Measurements from ENCODE around the gene MYO1E. TPM values are rescaled to one million over a fixed set of nuclear protein-coding genes. Genes with fewer than 3 reads are reported as not detected.

MYO1E gene
- total and polyA plus RNA-seq, 2 of the 8 experiments (the other 6 are each of a cell fraction or from before 2014, with no cell fraction given), result 19.6 to 142 TPM

DNA sequence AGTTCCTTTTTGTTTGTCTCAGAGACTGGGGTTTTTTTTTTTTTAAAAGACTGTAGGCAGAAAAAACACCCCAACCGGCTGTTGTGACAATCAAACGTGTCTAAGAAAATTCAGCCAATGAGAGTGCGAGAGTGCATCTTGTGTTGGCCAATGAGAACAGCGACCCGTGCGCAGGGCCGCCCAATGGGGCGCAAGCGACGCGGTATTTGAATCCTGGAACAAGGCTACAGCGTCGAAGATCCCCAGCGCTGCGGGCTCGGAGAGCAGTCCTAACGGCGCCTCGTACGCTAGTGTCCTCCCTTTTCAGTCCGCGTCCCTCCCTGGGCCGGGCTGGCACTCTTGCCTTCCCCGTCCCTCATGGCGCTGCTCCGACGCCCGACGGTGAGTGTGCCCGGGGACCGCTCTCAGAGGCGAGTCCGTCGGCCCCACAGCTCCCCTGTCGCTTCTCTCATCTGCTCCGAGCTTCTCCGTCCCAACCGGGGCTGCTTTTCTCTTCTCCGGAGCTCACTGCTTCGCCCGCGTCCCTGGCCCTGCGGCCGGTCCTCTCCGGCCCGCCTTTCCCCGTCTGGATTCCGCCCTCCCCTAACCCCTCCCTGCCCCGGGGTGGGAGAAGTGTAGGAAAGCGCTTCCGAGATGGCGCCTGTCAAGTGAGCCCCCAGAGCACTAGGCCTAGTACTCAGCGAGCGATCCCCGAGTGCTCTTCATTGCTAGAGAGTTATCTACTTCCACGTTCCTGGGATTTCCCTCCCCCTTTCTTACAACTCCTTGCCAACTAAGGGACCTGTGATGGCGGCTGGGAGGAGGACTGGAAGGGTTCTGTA is 267.5 kb downstream of the MYO1E start, which contains the start of gene CCNB2 (continued):
- TF ChIP-seq, protein P1, sequence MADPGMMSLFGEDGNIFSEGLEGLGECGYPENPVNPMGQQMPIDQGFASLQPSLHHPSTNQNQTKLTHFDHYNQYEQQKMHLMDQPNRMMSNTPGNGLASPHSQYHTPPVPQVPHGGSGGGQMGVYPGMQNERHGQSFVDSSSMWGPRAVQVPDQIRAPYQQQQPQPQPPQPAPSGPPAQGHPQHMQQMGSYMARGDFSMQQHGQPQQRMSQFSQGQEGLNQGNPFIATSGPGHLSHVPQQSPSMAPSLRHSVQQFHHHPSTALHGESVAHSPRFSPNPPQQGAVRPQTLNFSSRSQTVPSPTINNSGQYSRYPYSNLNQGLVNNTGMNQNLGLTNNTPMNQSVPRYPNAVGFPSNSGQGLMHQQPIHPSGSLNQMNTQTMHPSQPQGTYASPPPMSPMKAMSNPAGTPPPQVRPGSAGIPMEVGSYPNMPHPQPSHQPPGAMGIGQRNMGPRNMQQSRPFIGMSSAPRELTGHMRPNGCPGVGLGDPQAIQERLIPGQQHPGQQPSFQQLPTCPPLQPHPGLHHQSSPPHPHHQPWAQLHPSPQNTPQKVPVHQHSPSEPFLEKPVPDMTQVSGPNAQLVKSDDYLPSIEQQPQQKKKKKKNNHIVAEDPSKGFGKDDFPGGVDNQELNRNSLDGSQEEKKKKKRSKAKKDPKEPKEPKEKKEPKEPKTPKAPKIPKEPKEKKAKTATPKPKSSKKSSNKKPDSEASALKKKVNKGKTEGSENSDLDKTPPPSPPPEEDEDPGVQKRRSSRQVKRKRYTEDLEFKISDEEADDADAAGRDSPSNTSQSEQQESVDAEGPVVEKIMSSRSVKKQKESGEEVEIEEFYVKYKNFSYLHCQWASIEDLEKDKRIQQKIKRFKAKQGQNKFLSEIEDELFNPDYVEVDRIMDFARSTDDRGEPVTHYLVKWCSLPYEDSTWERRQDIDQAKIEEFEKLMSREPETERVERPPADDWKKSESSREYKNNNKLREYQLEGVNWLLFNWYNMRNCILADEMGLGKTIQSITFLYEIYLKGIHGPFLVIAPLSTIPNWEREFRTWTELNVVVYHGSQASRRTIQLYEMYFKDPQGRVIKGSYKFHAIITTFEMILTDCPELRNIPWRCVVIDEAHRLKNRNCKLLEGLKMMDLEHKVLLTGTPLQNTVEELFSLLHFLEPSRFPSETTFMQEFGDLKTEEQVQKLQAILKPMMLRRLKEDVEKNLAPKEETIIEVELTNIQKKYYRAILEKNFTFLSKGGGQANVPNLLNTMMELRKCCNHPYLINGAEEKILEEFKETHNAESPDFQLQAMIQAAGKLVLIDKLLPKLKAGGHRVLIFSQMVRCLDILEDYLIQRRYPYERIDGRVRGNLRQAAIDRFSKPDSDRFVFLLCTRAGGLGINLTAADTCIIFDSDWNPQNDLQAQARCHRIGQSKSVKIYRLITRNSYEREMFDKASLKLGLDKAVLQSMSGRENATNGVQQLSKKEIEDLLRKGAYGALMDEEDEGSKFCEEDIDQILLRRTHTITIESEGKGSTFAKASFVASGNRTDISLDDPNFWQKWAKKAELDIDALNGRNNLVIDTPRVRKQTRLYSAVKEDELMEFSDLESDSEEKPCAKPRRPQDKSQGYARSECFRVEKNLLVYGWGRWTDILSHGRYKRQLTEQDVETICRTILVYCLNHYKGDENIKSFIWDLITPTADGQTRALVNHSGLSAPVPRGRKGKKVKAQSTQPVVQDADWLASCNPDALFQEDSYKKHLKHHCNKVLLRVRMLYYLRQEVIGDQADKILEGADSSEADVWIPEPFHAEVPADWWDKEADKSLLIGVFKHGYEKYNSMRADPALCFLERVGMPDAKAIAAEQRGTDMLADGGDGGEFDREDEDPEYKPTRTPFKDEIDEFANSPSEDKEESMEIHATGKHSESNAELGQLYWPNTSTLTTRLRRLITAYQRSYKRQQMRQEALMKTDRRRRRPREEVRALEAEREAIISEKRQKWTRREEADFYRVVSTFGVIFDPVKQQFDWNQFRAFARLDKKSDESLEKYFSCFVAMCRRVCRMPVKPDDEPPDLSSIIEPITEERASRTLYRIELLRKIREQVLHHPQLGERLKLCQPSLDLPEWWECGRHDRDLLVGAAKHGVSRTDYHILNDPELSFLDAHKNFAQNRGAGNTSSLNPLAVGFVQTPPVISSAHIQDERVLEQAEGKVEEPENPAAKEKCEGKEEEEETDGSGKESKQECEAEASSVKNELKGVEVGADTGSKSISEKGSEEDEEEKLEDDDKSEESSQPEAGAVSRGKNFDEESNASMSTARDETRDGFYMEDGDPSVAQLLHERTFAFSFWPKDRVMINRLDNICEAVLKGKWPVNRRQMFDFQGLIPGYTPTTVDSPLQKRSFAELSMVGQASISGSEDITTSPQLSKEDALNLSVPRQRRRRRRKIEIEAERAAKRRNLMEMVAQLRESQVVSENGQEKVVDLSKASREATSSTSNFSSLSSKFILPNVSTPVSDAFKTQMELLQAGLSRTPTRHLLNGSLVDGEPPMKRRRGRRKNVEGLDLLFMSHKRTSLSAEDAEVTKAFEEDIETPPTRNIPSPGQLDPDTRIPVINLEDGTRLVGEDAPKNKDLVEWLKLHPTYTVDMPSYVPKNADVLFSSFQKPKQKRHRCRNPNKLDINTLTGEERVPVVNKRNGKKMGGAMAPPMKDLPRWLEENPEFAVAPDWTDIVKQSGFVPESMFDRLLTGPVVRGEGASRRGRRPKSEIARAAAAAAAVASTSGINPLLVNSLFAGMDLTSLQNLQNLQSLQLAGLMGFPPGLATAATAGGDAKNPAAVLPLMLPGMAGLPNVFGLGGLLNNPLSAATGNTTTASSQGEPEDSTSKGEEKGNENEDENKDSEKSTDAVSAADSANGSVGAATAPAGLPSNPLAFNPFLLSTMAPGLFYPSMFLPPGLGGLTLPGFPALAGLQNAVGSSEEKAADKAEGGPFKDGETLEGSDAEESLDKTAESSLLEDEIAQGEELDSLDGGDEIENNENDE (IDR thresholded peaks at IDR 0.05; ENCODE audit: insufficient replicate concordance, low read length), result no peak
- TF ChIP-seq EZH2 (IDR thresholded peaks at IDR 0.05; ENCODE audit: low read depth, low read length, severe bottlenecking) (no peak), BACH1 (IDR thresholded peaks at IDR 0.05; ENCODE audit: low read length) (no peak), RFX5 (IDR thresholded peaks at IDR 0.05; ENCODE audit: borderline replicate concordance, low read depth, low read length) (no peak), GTF2F1 (IDR thresholded peaks at IDR 0.05; ENCODE audit: borderline replicate concordance, low read depth, low read length) (peak; percentile 75; the same call in 1 of the 2 replicates), TAF7 (optimal IDR thresholded peaks at IDR 0.05; ENCODE audit: borderline replicate concordance, low read depth, low read length) (peak; percentile 54)
- TF ChIP-seq, protein P2, sequence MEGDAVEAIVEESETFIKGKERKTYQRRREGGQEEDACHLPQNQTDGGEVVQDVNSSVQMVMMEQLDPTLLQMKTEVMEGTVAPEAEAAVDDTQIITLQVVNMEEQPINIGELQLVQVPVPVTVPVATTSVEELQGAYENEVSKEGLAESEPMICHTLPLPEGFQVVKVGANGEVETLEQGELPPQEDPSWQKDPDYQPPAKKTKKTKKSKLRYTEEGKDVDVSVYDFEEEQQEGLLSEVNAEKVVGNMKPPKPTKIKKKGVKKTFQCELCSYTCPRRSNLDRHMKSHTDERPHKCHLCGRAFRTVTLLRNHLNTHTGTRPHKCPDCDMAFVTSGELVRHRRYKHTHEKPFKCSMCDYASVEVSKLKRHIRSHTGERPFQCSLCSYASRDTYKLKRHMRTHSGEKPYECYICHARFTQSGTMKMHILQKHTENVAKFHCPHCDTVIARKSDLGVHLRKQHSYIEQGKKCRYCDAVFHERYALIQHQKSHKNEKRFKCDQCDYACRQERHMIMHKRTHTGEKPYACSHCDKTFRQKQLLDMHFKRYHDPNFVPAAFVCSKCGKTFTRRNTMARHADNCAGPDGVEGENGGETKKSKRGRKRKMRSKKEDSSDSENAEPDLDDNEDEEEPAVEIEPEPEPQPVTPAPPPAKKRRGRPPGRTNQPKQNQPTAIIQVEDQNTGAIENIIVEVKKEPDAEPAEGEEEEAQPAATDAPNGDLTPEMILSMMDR (IDR thresholded peaks at IDR 0.05; ENCODE audit: control extremely low read depth in 1 of 3, insufficient read depth in 1 of 3, low read depth in 1 of 3, low read length in 3 of 3), result no peak
